DOHH2 (cell line): ENCODE results near the gene CLDN25.
"Not testable (repeated sequence)": the region's sequence is repeated elsewhere in the genome, so short reads cannot be mapped to it uniquely, and the experiment has no call there.

Source experiments
- H3F3A ChIP-seq: fragments of 200-600 bp; sonication (generic), shearing (Covaris generic); 2 replicates; pipeline ENCODE4 v1.6.0; 2016; ENCODE audit warnings: antibody characterized with exemption, mild to moderate bottlenecking; ENCODE audit not compliant: control insufficient read depth, insufficient read depth
- H3K27ac ChIP-seq: fragments of 200-600 bp; sonication (generic); 2 replicates; pipeline ENCODE4 v1.5.1; 2014; ENCODE audit warnings: low read depth, mild to moderate bottlenecking, low read length, moderate library complexity
- H3K27me3 ChIP-seq: fragments of 200-600 bp; sonication (generic); 2 replicates; pipeline ENCODE4 v1.6.1; 2014; ENCODE audit warnings: mild to moderate bottlenecking, low read length, mixed read lengths; ENCODE audit not compliant: control insufficient read depth
- H3K36me3 ChIP-seq: fragments of 200-600 bp; sonication (generic); 2 replicates; pipeline ENCODE4 v1.6.1; 2014; ENCODE audit warnings: mild to moderate bottlenecking, low read length, moderate library complexity, mixed read lengths; ENCODE audit not compliant: control insufficient read depth
- H3K4me1 ChIP-seq: fragments of 200-600 bp; sonication (generic); 2 replicates; pipeline ENCODE4 v1.6.1; 2014; ENCODE audit warnings: mild to moderate bottlenecking, low read length, mixed read lengths; ENCODE audit not compliant: control insufficient read depth
- H3K4me2 ChIP-seq: fragments of 200-600 bp; sonication (generic); 2 replicates; pipeline ENCODE4 v1.6.0; 2014; ENCODE audit warnings: mild to moderate bottlenecking, low read length, moderate library complexity
- H3K4me3 ChIP-seq: fragments of 200-600 bp; sonication (generic); 2 replicates; pipeline ENCODE4 v1.5.1; 2014; ENCODE audit warnings: mild to moderate bottlenecking, low read length, mixed read lengths
- H3K79me2 ChIP-seq: fragments of 200-600 bp; sonication (generic); 2 replicates; pipeline ENCODE4 v1.6.1; 2014; ENCODE audit warnings: mild to moderate bottlenecking, low read length, mixed read lengths; ENCODE audit not compliant: control insufficient read depth
- H3K9me2 ChIP-seq: fragments of 200-600 bp; sonication (generic); replicated peaks from 2 replicates; pipeline ENCODE4 v1.6.1; 2014; ENCODE audit warnings: mild to moderate bottlenecking, low read length, mixed read lengths; ENCODE audit not compliant: control insufficient read depth
- H3K9me3 ChIP-seq: fragments of 200-600 bp; sonication (generic); 2 replicates; pipeline ENCODE4 v1.6.1; 2014; ENCODE audit warnings: antibody characterized with exemption, low read length, mixed read lengths; ENCODE audit not compliant: control insufficient read depth, insufficient read depth
- H4K20me1 ChIP-seq: fragments of 200-600 bp; sonication (generic); 2 replicates; pipeline ENCODE4 v1.6.0; 2014; ENCODE audit warnings: low read depth, mild to moderate bottlenecking, antibody characterized with exemption, low read length, moderate library complexity; ENCODE audit not compliant: control insufficient read depth, insufficient read depth
- EZH2phosphoT487 ChIP-seq: fragments of 200-600 bp; sonication (generic); IDR thresholded peaks from 2 replicates; pipeline ENCODE4 v1.6.1; 2017; ENCODE audit warnings: borderline replicate concordance, mild to moderate bottlenecking, antibody characterized with exemption, low read length, moderate library complexity, mixed read lengths
- TF ChIP-seq, protein P1 (sequence below): fragments of 200-600 bp; sonication (generic); IDR thresholded peaks from one replicate; pipeline ENCODE4 v1.5.1; 2014; ENCODE audit warnings: antibody characterized with exemption, mild to moderate bottlenecking, low read depth, low read length; ENCODE audit not compliant: poor library complexity, severe bottlenecking

Gene CLDN25

DNA sequence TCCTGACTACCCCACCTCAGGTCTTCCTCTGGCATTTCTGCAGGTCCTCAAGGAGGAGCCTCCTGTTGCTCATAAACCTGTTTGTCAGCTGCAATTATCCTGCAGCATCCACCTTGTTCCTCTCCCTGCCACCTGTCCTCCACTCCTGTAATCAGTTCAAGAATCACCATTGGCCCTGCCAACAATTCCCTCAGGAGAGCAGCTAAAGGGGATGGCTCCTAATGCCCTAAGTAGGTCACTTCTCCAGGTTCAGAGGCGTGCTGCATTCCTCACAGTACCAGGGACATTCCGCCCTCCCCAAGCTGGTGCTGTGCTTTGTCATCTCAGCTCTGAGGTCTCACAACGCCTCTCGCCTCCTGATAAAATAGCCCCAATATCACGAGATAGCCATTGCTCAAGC lies 2.1 kb downstream of the CLDN25 start:
- Histone ChIP-seq H3K36me3 (no peaks in the 10 kb centered on the region), H3K9me2 (no peaks in the 10 kb centered on the region), H3K4me2 (no peak overlapping the region), H3K9me3 (no peaks in the 10 kb centered on the region), H3K79me2 (no peaks in the 10 kb centered on the region), H3K27me3 (peaks cover 17% of the 10 kb centered on the region; the same call in 1 of the 2 replicates), H4K20me1 (no peaks in the 10 kb centered on the region), H3F3A (no peaks in the 10 kb centered on the region), H3K27ac (no peak overlapping the region), H3K4me3 (no peak overlapping the region), H3K4me1 (no peaks in the 10 kb centered on the region)
- TF ChIP-seq, protein P1, sequence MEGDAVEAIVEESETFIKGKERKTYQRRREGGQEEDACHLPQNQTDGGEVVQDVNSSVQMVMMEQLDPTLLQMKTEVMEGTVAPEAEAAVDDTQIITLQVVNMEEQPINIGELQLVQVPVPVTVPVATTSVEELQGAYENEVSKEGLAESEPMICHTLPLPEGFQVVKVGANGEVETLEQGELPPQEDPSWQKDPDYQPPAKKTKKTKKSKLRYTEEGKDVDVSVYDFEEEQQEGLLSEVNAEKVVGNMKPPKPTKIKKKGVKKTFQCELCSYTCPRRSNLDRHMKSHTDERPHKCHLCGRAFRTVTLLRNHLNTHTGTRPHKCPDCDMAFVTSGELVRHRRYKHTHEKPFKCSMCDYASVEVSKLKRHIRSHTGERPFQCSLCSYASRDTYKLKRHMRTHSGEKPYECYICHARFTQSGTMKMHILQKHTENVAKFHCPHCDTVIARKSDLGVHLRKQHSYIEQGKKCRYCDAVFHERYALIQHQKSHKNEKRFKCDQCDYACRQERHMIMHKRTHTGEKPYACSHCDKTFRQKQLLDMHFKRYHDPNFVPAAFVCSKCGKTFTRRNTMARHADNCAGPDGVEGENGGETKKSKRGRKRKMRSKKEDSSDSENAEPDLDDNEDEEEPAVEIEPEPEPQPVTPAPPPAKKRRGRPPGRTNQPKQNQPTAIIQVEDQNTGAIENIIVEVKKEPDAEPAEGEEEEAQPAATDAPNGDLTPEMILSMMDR, result no peak
- no peak for TF ChIP-seq EZH2phosphoT487

DNA sequence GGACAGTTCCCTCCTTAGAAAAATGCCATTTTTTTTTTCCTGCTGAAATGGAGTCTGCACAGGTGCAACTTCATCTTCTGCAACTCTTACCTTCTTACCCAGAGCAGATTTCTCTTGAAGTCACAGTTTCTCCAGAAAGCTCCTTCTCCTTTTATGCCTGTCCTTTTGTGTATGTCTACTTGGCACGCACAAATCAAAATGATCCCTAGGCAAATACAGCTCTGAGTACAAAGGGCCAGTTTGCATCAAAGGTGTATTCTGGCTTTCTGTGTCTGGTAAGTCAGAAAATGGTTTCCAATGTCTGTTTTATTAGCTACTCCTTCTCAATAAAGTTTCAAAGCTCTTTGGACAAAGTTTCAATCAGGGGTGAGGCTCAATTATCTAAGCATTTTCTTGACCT lies 2.5 kb downstream of the CLDN25 start:
- Histone ChIP-seq H3K79me2 (no peaks in the 10 kb centered on the region), H3K27me3 (peaks cover 17% of the 10 kb centered on the region; the same call in 1 of the 2 replicates), H3K9me2 (no peaks in the 10 kb centered on the region), H3K4me1 (no peaks in the 10 kb centered on the region), H3F3A (no peaks in the 10 kb centered on the region), H3K27ac (no peak overlapping the region), H3K36me3 (no peaks in the 10 kb centered on the region), H3K4me2 (no peak overlapping the region), H3K9me3 (no peaks in the 10 kb centered on the region), H3K4me3 (no peak overlapping the region), H4K20me1 (no peaks in the 10 kb centered on the region)
- no peak for TF ChIP-seq EZH2phosphoT487
- TF ChIP-seq, protein P1, result no peak

DNA sequence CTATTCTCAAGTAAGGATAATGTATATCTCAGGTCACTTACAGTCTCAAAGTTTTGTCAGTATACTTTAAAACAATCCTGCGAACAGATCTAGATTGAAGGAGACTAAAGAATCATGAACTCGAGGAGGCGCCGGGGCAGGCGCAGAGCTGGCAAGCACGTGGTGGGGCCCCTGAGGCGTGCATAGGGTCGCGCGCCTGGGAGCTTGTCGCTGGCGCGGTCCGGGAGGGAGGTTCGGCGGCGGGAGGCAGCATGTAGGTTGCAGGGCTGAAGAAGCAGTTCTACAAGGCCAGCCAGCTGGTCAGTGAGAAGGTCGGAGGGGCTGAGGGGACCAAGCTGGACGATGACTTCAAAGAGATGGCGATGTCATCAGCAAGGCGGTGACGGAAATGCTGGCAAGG lies 9.4 kb downstream of the CLDN25 start:
- not testable (repeated sequence) for H3K9me3 ChIP-seq, H3K4me3 ChIP-seq, H3K27ac ChIP-seq, H3K79me2 ChIP-seq, H3K9me2 ChIP-seq, H3K27me3 ChIP-seq, H4K20me1 ChIP-seq, H3K4me2 ChIP-seq, H3K36me3 ChIP-seq, H3F3A ChIP-seq, H3K4me1 ChIP-seq

DNA sequence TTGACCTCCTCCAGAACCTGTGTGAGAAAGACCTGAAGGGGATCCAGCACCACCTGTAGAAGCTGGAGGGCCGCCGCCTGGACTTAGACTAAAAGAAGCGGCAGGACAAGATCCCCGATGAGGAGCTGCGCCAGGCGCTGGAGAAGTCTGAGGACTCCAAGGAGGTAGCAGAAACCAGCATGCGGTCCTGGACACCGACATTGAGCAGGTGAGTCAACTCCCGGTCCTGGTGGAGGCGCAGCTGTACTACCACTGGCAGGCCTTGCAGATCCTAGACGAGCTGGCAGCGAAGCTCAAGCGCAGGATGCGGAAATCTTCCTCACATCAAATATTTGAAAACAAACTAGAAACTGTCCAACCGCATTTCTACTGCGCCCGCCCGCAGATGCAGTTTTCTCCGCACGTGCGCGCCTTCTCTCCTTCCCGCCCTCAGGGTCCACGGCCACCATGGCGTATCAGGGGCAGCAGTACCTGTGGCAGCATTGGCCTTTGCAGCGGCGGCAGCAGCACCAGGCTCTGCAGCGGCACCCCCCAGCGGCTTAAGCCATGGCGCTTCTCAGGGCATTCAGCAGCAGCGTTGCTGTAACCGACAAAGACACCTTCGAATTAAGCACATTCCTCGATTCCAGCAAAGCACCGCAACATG lies 10.2 kb downstream of the CLDN25 start:
- no peaks in the 10 kb centered on the region for H3K79me2 ChIP-seq
- H3K4me3 ChIP-seq, result no peak overlapping the region
- no peaks in the 10 kb centered on the region for H3K4me1 ChIP-seq
- H3K9me2 ChIP-seq, result no peaks in the 10 kb centered on the region
- H4K20me1 ChIP-seq, result no peaks in the 10 kb centered on the region
- H3K36me3 ChIP-seq, result no peaks in the 10 kb centered on the region
- H3K27me3 ChIP-seq, result 0 out of 2 replicates have a peak, but pooled peaks cover 2% of the 10 kb centered on the region
- no peaks in the 10 kb centered on the region for H3K9me3 ChIP-seq
- no peak overlapping the region for H3K4me2 ChIP-seq
- no peaks in the 10 kb centered on the region for H3F3A ChIP-seq
- no peak overlapping the region for H3K27ac ChIP-seq
- TF ChIP-seq, protein P1, result no peak
- TF ChIP-seq EZH2phosphoT487, result no peak
